ENCODE measurements around the gene FRS3.
A peak's percentile ranks its signal among the peaks of the same experiment; 100 is the strongest.

Gene FRS3

GRCh38 chr6:41768545-41769308 lies 11.0 kb downstream of the FRS3 start:
- no peak overlapping the region for H3K27ac ChIP-seq (ENCODE audit: extremely low read depth, low read depth, low read length)
- H3K4me1 ChIP-seq (ENCODE audit: control insufficient read depth, insufficient read depth, low read length), result peaks cover 4% of the 10 kb centered on the region; the same call in 1 of the 2 replicates
- peaks cover 0 to 31% of the 10 kb centered on the region in 2 experiments; a peak in 2 of 3 replicates for H3K36me3 ChIP-seq (ENCODE audit: control insufficient read depth in 2 of 2, insufficient read depth in 1 of 2, low read length in 2 of 2)
- ChIA-PET POLR2A (interaction anchor here (0.9 to 2.5 kb wide), 3 partner anchors 17 to 35 kb away, joined by 3 to 11 read pairs (median 5); partner anchors contain the start of gene TOMM6), CTCF (interaction anchor here (0.5 to 3.5 kb wide), 9 partner anchors 9 to 498 kb away, joined by 3 to 19 read pairs (median 3); partner anchors contain the start of gene TOMM6)
- H3K4me3 ChIP-seq (ENCODE audit: low read depth, low read length), result no peak overlapping the region
- H3K9me3 ChIP-seq (ENCODE audit: control insufficient read depth, insufficient read depth, low read depth, low read length), result no peaks in the 10 kb centered on the region
- no peak for TF ChIP-seq ZNF114 (tag by site-specific recombination; IDR thresholded peaks at IDR 0.05)
- TF ChIP-seq BCL6B (tag by site-specific recombination; IDR thresholded peaks at IDR 0.05), result 0 out of 2 replicates have a peak, but pooled peaks have one; percentile 27
- no peak for TF ChIP-seq ZNF426 (tag by site-specific recombination; IDR thresholded peaks at IDR 0.05)
- TF ChIP-seq PRDM10 (tag by site-specific recombination; IDR thresholded peaks at IDR 0.05), result peak; percentile 26; the same call in 1 of the 2 replicates
- TF ChIP-seq SP3 (tag by site-specific recombination; IDR thresholded peaks at IDR 0.05), result no peak
- no peak for TF ChIP-seq PRDM2 (tag by site-specific recombination; IDR thresholded peaks at IDR 0.05; ENCODE audit: borderline replicate concordance)
- TF ChIP-seq KLF7 (tag by site-specific recombination; IDR thresholded peaks at IDR 0.05; ENCODE audit: borderline replicate concordance), result no peak
- TF ChIP-seq ATF2 (tag by site-specific recombination; IDR thresholded peaks at IDR 0.05; ENCODE audit: low read depth), result no peak
- TF ChIP-seq TCF7L2 (IDR thresholded peaks at IDR 0.05; ENCODE audit: borderline replicate concordance, low read depth, low read length), result no peak
- TF ChIP-seq MZF1 (tag by site-specific recombination; IDR thresholded peaks at IDR 0.05; ENCODE audit: borderline replicate concordance), result no peak
- TF ChIP-seq OSR2 (tag by site-specific recombination; IDR thresholded peaks at IDR 0.05), result no peak
- TF ChIP-seq TRIM28 (IDR thresholded peaks at IDR 0.05; ENCODE audit: borderline replicate concordance, low read length), result no peak
- peak; percentile 31; the same call in 1 of the 2 replicates for TF ChIP-seq ZBTB20 (tag by site-specific recombination; IDR thresholded peaks at IDR 0.05)
- TF ChIP-seq HOXD13 (CRISPR knock-in tag; IDR thresholded peaks at IDR 0.05; ENCODE audit: borderline replicate concordance), result no peak
- TF ChIP-seq ZFP69B (tag by site-specific recombination; IDR thresholded peaks at IDR 0.05), result 0 out of 2 replicates have a peak, but pooled peaks have one; percentile 8
- no peak for TF ChIP-seq ZNF514 (tag by site-specific recombination; IDR thresholded peaks at IDR 0.05)
- TF ChIP-seq ZNF155 (tag by site-specific recombination; IDR thresholded peaks at IDR 0.05), result no peak
- TF ChIP-seq ZBTB49 (tag by site-specific recombination; IDR thresholded peaks at IDR 0.05; ENCODE audit: low read depth), result no peak
- no peak for TF ChIP-seq ZNF398 (tag by site-specific recombination; IDR thresholded peaks at IDR 0.05)
